Memory B cell (primary cell): ENCODE results near the gene BRMS1.
"Not testable (repeated sequence)": the region's sequence is repeated elsewhere in the genome, so short reads cannot be mapped to it uniquely, and the experiment has no call there.

Source experiments
- ATAC-seq: fragments of 150-1000 bp; cut with Tn5 transposase; 2 replicates; pipeline ENCODE4 v1.10.0; 2021; ENCODE audit warnings: low read depth, mild to moderate bottlenecking, moderate library complexity
- DNase-seq, 2 donors: peaks; one replicate each; pipeline ENCODE4 v3.0.0; 2022; ENCODE audit warnings: low spot score in 2 of 2
- H3K27ac Mint-ChIP-seq: one replicate; pipeline ENCODE4 v1.8.0; 2022; ENCODE audit warnings: mild to moderate bottlenecking, moderate library complexity, mixed read lengths
- H3K27me3 Mint-ChIP-seq: one replicate; pipeline ENCODE4 v1.8.0; 2022; ENCODE audit warnings: mixed read lengths
- H3K36me3 Mint-ChIP-seq: one replicate; pipeline ENCODE4 v1.8.0; 2022; ENCODE audit warnings: mild to moderate bottlenecking, mixed read lengths
- H3K4me1 Mint-ChIP-seq: one replicate; pipeline ENCODE4 v1.8.0; 2022; ENCODE audit warnings: mixed read lengths
- H3K4me3 Mint-ChIP-seq: one replicate; pipeline ENCODE4 v1.8.0; 2022; ENCODE audit warnings: mild to moderate bottlenecking, moderate library complexity, mixed read lengths
- H3K9me3 Mint-ChIP-seq: one replicate; pipeline ENCODE4 v1.8.0; 2022; ENCODE audit warnings: mixed read lengths

The BRMS1 gene

GRCh38 chr11:66327171-66328030 is 17.5 kb downstream of the BRMS1 start:
- ATAC-seq (no peak), DNase-seq (no peak)
- H3K9me3 Mint-ChIP-seq: no peaks in the 10 kb centered on the region
- no peak overlapping the region for H3K27ac Mint-ChIP-seq
- H3K27me3 Mint-ChIP-seq: peaks cover 4% of the 10 kb centered on the region
- H3K36me3 Mint-ChIP-seq: no peaks in the 10 kb centered on the region
- H3K4me3 Mint-ChIP-seq: no peak overlapping the region
- peaks cover 20% of the 10 kb centered on the region for H3K4me1 Mint-ChIP-seq

- no peak for ATAC-seq
- Mint-ChIP-seq H3K4me3 (no peak overlapping the region), H3K27me3 (peaks cover 4% of the 10 kb centered on the region), H3K4me1 (peaks cover 20% of the 10 kb centered on the region), H3K9me3 (no peaks in the 10 kb centered on the region), H3K36me3 (no peaks in the 10 kb centered on the region), H3K27ac (no peak overlapping the region)
- DNase-seq: no peak
Observed at GRCh38 chr11:66326261-66327111, 18.4 kb downstream of the BRMS1 start.

- H3K27ac Mint-ChIP-seq: no peak overlapping the region
- H3K4me1 Mint-ChIP-seq: peaks cover 20% of the 10 kb centered on the region
- ATAC-seq (no peak), DNase-seq (no peak)
- no peak overlapping the region for H3K4me3 Mint-ChIP-seq
- no peaks in the 10 kb centered on the region for H3K36me3 Mint-ChIP-seq
- peaks cover 4% of the 10 kb centered on the region for H3K27me3 Mint-ChIP-seq
- H3K9me3 Mint-ChIP-seq: no peaks in the 10 kb centered on the region
Observed at GRCh38 chr11:66325263-66325671, 19.6 kb downstream of the BRMS1 start.

DNA sequence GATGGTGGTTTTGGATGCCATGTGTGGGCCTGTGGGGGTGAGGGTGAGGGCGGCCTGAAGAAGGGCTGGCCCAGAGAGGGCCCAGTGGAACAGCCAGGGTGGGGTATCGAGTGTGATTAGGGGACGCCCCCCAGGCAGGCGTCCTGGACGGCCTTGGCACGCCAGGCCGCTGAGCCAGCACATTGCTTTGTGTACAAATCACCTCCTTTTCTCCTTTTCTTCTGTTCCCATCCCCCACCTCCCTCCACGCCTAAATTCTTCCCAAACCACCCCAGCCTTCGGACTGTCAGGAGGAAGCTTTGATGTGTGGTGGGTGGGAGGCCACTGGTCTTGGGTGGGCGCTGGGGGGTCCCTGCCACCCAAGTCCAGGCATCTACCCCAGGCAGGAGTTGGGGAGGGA is 20.2 kb downstream of the BRMS1 start:
- no peak for DNase-seq
- Mint-ChIP-seq H3K36me3 (no peaks in the 10 kb centered on the region), H3K4me3 (no peak overlapping the region), H3K9me3 (no peaks in the 10 kb centered on the region), H3K27ac (no peak overlapping the region), H3K4me1 (peaks cover 20% of the 10 kb centered on the region), H3K27me3 (peaks cover 2% of the 10 kb centered on the region)
- ATAC-seq: no peak

DNA sequence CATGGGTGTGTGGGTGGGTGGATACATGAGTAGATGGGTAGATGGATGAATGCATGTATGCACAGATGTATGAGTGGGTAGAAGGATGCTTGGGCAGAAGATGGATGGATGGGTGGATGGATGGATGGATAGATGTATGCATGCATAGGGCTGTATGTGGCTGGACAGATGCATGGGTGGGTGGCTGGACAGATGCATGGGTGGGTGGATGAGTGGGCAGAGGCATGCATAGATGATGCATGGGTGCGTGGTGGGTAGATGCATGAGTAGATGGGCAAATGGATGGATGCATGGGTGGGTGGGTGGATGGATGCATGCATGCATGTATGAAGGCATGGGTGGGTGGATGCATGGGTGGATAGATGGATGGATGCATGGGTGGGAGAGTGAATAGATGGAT is 21.2 kb downstream of the BRMS1 start:
- H3K4me3 Mint-ChIP-seq: no peak overlapping the region
- no peak for ATAC-seq

DNA sequence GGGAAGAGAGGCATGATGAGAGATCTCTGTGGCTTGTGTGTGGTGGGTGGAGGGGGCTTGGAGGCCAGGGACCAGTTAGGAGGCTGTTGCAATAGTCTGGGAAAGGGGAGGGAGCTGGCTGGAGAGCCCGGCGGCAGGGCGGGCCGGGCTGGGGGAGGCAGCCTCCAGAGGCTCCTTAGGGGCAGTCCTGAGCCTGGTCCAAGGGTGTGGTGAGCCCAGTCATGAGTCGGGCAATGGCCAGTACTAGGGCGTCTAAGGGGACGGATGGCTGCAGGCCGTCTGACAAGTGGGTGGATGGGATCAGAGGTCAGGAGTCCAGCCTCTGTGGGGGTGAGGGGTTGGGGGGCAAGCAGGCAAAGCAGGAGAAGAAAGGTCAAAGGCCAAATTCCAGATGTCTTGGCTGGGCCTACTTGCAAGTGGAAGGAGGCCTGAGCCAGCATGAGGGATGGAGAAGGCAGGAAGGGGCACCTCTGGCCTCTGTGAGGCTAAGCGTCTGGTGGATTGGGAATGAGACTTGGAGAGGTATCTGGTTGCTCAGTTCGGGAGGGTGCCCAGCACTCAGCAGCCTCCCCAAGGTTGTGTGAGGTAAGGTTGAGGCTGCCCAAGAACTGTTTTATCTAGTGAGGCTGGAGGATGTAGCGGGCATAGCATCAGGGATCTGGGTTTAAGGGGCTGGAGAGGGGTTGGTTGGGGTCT is 22.0 kb downstream of the BRMS1 start:
- Mint-ChIP-seq H3K36me3 (no peaks in the 10 kb centered on the region), H3K27me3 (peaks cover 2% of the 10 kb centered on the region)

More for the DNA sequence above, 21.2 kb downstream of the BRMS1 start:
- no peaks in the 10 kb centered on the region for H3K36me3 Mint-ChIP-seq
- no peak overlapping the region for H3K27ac Mint-ChIP-seq
- no peaks in the 10 kb centered on the region for H3K9me3 Mint-ChIP-seq
- H3K27me3 Mint-ChIP-seq: peaks cover 2% of the 10 kb centered on the region
- DNase-seq: no peak
- H3K4me1 Mint-ChIP-seq: peaks cover 26% of the 10 kb centered on the region

GRCh38 chr11:66321606-66322005 is 23.3 kb downstream of the BRMS1 start:
- H3K27ac Mint-ChIP-seq: no peak overlapping the region
- no peaks in the 10 kb centered on the region for H3K36me3 Mint-ChIP-seq
- DNase-seq: no peak
- peaks cover 28% of the 10 kb centered on the region for H3K4me1 Mint-ChIP-seq
- H3K4me3 Mint-ChIP-seq: no peak overlapping the region
- no peaks in the 10 kb centered on the region for H3K9me3 Mint-ChIP-seq
- H3K27me3 Mint-ChIP-seq: no peaks in the 10 kb centered on the region
- ATAC-seq: no peak

More for the DNA sequence above, 22.0 kb downstream of the BRMS1 start:
- Mint-ChIP-seq H3K4me3 (no peak overlapping the region), H3K27ac (no peak overlapping the region), H3K9me3 (no peaks in the 10 kb centered on the region), H3K4me1 (peaks cover 28% of the 10 kb centered on the region)
- DNase-seq (no peak), ATAC-seq (no peak)

GRCh38 chr11:66320748-66321147 is 24.2 kb downstream of the BRMS1 start:
- peaks cover 24% of the 10 kb centered on the region for H3K4me1 Mint-ChIP-seq

GRCh38 chr11:66320289-66320688 is 24.6 kb downstream of the BRMS1 start:
- H3K4me3 Mint-ChIP-seq, H3K9me3 Mint-ChIP-seq, DNase-seq, H3K36me3 Mint-ChIP-seq, H3K27me3 Mint-ChIP-seq, H3K27ac Mint-ChIP-seq, ATAC-seq: not testable (repeated sequence)
- peaks cover 24% of the 10 kb centered on the region for H3K4me1 Mint-ChIP-seq

More at GRCh38 chr11:66320748-66321147, 24.2 kb downstream of the BRMS1 start:
- H3K36me3 Mint-ChIP-seq, DNase-seq, H3K4me3 Mint-ChIP-seq, H3K9me3 Mint-ChIP-seq, ATAC-seq, H3K27ac Mint-ChIP-seq, H3K27me3 Mint-ChIP-seq: not testable (repeated sequence)

DNA sequence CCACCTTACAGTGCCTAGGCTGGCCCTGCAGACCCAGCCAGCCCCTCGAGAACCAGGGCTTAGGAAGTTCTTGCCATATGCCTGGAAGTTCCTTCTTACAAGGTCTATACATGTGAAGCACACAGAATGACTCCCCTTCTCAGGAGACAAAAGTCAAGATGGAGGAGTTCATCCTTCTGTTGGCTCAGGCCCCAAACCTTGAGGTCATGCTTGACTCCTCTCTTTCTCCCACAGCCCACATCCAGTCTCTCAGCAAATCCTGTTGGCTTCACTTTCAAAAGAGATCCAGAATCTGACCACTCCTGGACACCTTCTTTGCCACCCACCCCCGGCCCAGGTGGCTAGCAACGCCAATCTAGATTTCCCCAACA is 26.3 kb downstream of the BRMS1 start:
- H3K36me3 Mint-ChIP-seq: no peaks in the 10 kb centered on the region
- peak overlapping the region; percentile 92 for H3K27ac Mint-ChIP-seq
- peak overlapping the region; percentile 37 for H3K4me3 Mint-ChIP-seq
- peaks cover 27% of the 10 kb centered on the region for H3K4me1 Mint-ChIP-seq
- H3K27me3 Mint-ChIP-seq: no peaks in the 10 kb centered on the region
- H3K9me3 Mint-ChIP-seq: no peaks in the 10 kb centered on the region
- DNase-seq (no peak), ATAC-seq (no peak)

DNA sequence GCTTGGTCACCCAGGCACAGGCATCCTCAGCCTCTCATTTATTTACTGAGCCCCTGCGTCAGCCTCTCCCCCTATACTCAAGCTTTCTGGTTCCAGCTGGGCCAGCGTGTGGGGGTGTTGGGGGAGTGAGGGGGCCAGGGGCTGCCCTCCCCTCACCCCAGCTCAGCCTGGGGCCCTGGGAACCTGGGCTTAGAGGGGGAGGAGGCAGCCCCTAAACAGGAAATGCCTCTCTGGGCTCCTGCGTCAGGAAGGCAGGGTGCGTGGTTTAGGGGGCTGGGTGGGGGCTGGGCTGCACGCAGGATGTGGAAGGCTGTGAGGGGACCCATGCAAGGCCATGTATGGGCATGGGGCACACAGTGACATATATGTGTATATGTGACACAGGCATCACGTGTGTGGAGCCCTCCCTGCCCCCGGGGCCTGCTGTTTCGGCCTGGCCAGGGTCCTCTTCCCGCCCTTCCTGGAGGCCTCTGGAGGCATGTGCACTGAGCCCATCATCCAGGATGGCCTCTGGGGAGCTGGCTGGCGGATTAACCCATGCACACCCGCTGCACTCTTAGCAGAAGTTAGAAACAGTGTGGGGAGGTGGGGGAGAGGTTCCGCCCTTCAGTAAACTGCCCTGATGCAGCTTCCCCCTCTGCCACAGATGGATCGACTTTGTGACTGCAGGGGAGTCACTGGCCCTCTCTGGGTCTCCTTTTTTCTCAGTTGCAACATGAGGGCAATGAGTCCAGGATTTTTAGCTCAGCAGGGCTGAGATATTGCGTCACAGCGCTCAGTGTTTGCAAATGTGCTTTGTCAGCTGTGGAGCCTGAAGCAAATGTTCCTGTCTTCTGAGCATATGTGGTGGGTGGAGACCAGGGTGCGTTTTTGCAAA is 26.9 kb downstream of the BRMS1 start:
- Mint-ChIP-seq H3K4me1 (peaks cover 24% of the 10 kb centered on the region), H3K36me3 (no peaks in the 10 kb centered on the region), H3K9me3 (no peaks in the 10 kb centered on the region), H3K27ac (peak overlapping the region; percentile 92), H3K27me3 (no peaks in the 10 kb centered on the region), H3K4me3 (peak overlapping the region; percentile 72)
- DNase-seq (no peak), ATAC-seq (peak; percentile 78)

DNA sequence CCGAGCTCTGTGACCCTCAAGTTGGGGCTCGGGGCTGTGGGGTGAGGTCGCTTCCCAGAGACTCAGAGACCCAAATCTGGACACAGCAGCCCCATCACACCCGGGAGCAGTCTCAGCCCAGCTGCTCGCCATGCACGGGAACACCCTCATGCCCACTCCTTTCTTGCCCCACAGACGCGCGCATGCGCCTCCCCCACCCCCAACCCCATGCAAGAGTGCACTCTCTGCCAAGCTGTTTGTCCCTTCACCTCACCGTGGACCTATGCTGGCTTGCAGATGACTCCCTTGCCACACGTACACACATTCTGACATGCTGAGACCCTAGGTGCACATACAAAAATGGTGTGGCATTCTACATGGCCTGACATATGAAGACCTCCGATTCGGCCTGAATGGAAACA is 27.6 kb downstream of the BRMS1 start:
- H3K36me3 Mint-ChIP-seq: no peaks in the 10 kb centered on the region
- peak; percentile 6 for ATAC-seq

GRCh38 chr11:66316849-66317251 is 28.1 kb downstream of the BRMS1 start, which contains the start of gene CD248:
Gene CD248 (minus strand): TSS chr11:66317044. CDS start chr11:66317027, 17 bp downstream.
- DNase-seq: no peak
- H3K4me3 Mint-ChIP-seq: peak within 1 kb of the TSS; percentile 72
- peak within 1 kb of the TSS; percentile 92 for H3K27ac Mint-ChIP-seq
- no peak for ATAC-seq
- H3K4me1 Mint-ChIP-seq: peaks cover 24% of the 10 kb centered on the region
- no peaks in the 10 kb centered on the region for H3K36me3 Mint-ChIP-seq
- no peaks in the 10 kb centered on the region for H3K27me3 Mint-ChIP-seq
- no peaks in the 10 kb centered on the region for H3K9me3 Mint-ChIP-seq

More for the DNA sequence above, 27.6 kb downstream of the BRMS1 start:
- no peaks in the 10 kb centered on the region for H3K9me3 Mint-ChIP-seq
- H3K27me3 Mint-ChIP-seq: no peaks in the 10 kb centered on the region
- peak overlapping the region; percentile 92 for H3K27ac Mint-ChIP-seq
- peaks cover 24% of the 10 kb centered on the region for H3K4me1 Mint-ChIP-seq
- DNase-seq: peak; percentile 31 to 44
- H3K4me3 Mint-ChIP-seq: peak overlapping the region; percentile 72
